LoVo (cell line): ENCODE data around the gene FOXO1.

Experiments
- DNase-seq: peaks from one replicate; pipeline ENCODE4 v3.0.0-alpha.2; 2016; ENCODE audit warnings: low spot score

Gene FOXO1

GRCh38 chr13:40578055-40578454 lies 88.4 kb downstream of the FOXO1 start:
- no peak for DNase-seq

- no peak for DNase-seq
Observed at GRCh38 chr13:40576369-40576768, 90.1 kb downstream of the FOXO1 start.

- no peak for DNase-seq
Observed at GRCh38 chr13:40572961-40573360, 93.5 kb downstream of the FOXO1 start.

- DNase-seq, result no peak
Observed at GRCh38 chr13:40571338-40571963, 95.0 kb downstream of the FOXO1 start.

- DNase-seq, result no peak
Observed at GRCh38 chr13:40570930-40571329, 95.5 kb downstream of the FOXO1 start.

GRCh38 chr13:40569024-40569350 lies 97.5 kb downstream of the FOXO1 start:
- DNase-seq, result no peak

GRCh38 chr13:40568246-40569023 lies 98.0 kb downstream of the FOXO1 start:
- no peak for DNase-seq

- no peak for DNase-seq
Observed at GRCh38 chr13:40566811-40567210, 99.6 kb downstream of the FOXO1 start.

GRCh38 chr13:40565282-40566148 lies 100.9 kb downstream of the FOXO1 start:
- DNase-seq, result no peak

GRCh38 chr13:40564342-40565001 lies 102.0 kb downstream of the FOXO1 start:
- DNase-seq, result no peak

- no peak for DNase-seq
Observed at GRCh38 chr13:40563350-40564125, 102.9 kb downstream of the FOXO1 start.

GRCh38 chr13:40562975-40563349 lies 103.5 kb downstream of the FOXO1 start:
- DNase-seq, result peak; percentile 19

- no peak for DNase-seq
Observed at GRCh38 chr13:40559915-40560314, 106.5 kb downstream of the FOXO1 start.

- DNase-seq, result no peak
Observed at GRCh38 chr13:40558656-40559055, 107.8 kb downstream of the FOXO1 start.

GRCh38 chr13:40556453-40556852 lies 110.0 kb downstream of the FOXO1 start:
- DNase-seq, result no peak

GRCh38 chr13:40553356-40553755 lies 113.1 kb downstream of the FOXO1 start:
- no peak for DNase-seq

GRCh38 chr13:40552895-40553294 lies 113.5 kb downstream of the FOXO1 start:
- no peak for DNase-seq

GRCh38 chr13:40550130-40550529 lies 116.3 kb downstream of the FOXO1 start:
- no peak for DNase-seq

GRCh38 chr13:40549500-40550094 lies 116.8 kb downstream of the FOXO1 start:
- no peak for DNase-seq

- DNase-seq, result no peak
Observed at GRCh38 chr13:40547591-40548315, 118.7 kb downstream of the FOXO1 start.

- DNase-seq, result no peak
Observed at GRCh38 chr13:40546047-40546446, 120.4 kb downstream of the FOXO1 start.
